Lower leg skin (tissue), 3 donors: ENCODE measurements around the gene EXTL2.

ENCODE experiments used
- POLR2A ChIP-seq, 2 donors: fragments of 450-650 bp; IDR thresholded peaks; one replicate each; pipeline ENCODE4 v1.6.1; 2016 to 2017; ENCODE audit warnings: antibody characterized with exemption in 2 of 2, mild to moderate bottlenecking in 1 of 2, moderate library complexity in 1 of 2
- TF ChIP-seq, protein P1 (sequence below), 3 donors: fragments of 450-650 bp; IDR thresholded peaks; one replicate each; pipeline ENCODE4 v1.5.1; 2016; ENCODE audit warnings: antibody characterized with exemption in 3 of 3, mild to moderate bottlenecking in 3 of 3, moderate library complexity in 2 of 3

DNA sequence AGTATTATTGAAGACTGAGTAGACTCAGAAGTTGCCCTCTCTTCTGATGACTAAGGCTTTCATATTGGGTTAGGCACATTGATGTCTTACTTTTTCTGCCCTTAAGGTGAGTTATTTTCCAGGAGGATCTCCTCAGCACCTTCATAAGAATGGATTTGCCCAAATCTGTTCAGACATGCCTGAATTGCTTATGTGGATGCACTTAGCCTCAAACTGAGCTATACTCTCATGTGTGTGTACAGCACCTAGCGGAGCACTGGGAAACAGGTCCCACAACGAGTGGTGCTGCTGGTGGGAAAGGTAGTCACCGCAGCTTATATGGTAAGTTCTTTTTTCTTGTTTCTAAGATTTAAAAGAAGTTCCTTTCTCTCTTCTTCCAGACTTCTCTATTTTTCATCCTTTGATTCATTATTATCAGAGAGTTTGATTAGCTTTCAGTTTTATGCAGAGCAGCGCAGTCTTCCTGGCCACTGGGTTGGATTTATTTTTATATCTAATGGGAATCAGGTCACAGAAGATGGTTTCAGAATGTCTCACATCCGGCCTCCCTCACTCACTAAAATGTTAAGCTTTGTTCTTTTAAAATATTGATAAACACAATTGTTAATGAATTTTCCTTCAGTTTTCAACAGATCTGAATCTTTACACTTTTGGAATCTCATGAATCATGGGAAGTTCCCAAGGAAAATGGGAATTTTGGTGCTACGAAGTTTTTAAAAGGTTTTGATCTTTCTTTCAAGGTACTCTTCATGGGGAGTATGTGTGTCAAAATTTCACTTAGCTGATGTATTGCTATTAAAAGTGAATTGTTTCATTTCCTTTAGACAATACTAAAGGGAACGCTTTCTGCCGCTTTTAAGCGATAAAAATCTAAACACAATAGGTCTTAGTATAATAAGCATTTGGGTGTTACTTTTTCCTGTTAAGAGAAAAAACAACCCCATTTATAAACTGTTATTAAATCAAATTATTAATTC lies 58.5 kb downstream of the EXTL2 start:
- TF ChIP-seq, protein P1, sequence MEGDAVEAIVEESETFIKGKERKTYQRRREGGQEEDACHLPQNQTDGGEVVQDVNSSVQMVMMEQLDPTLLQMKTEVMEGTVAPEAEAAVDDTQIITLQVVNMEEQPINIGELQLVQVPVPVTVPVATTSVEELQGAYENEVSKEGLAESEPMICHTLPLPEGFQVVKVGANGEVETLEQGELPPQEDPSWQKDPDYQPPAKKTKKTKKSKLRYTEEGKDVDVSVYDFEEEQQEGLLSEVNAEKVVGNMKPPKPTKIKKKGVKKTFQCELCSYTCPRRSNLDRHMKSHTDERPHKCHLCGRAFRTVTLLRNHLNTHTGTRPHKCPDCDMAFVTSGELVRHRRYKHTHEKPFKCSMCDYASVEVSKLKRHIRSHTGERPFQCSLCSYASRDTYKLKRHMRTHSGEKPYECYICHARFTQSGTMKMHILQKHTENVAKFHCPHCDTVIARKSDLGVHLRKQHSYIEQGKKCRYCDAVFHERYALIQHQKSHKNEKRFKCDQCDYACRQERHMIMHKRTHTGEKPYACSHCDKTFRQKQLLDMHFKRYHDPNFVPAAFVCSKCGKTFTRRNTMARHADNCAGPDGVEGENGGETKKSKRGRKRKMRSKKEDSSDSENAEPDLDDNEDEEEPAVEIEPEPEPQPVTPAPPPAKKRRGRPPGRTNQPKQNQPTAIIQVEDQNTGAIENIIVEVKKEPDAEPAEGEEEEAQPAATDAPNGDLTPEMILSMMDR (IDR thresholded peaks at IDR 0.05) = no peak
- TF ChIP-seq POLR2A (IDR thresholded peaks at IDR 0.05) = no peak
